Body of pancreas (tissue), 4 donors: ENCODE measurements around the gene SIGLEC11. TPM values are rescaled to one million over a fixed set of nuclear protein-coding genes. Genes with fewer than 3 reads are reported as not detected.

Experiments used
- ATAC-seq: fragments of 150-250 bp; one replicate; pipeline ENCODE4 v1.9.1; 2016
- DNase-seq, 4 donors: peaks; one replicate each; pipeline ENCODE4 v3.0.0-alpha.2; 2019
- H3K27ac ChIP-seq, 4 donors: fragments of 200-600 bp; sonication (generic); 1 replicate in 3 of 4; 2 replicates in 1 of 4; pipeline versions ENCODE4 v1.5.1 to v1.6.1; 2016 to 2019; ENCODE audit warnings: mild to moderate bottlenecking in 1 of 4, mixed read lengths in 1 of 4, moderate library complexity in 1 of 4
- H3K27me3 ChIP-seq, 2 donors: fragments of 200-600 bp; sonication (generic); one replicate each; pipeline ENCODE4 v1.6.0; 2016; ENCODE audit warnings: mild to moderate bottlenecking in 1 of 2
- H3K36me3 ChIP-seq, 2 donors: fragments of 200-600 bp; sonication (generic); replicated peaks in 1 of 2; 2 replicates each; pipeline ENCODE4 v1.5.1; 2016; ENCODE audit warnings: low read depth in 2 of 2; ENCODE audit not compliant: insufficient read depth in 1 of 2
- H3K4me1 ChIP-seq: fragments of 200-600 bp; sonication (generic); one replicate; pipeline ENCODE4 v1.6.0; 2016
- H3K4me3 ChIP-seq, 2 donors: fragments of 200-600 bp; sonication (generic); 1 replicate in 1 of 2; 2 replicates in 1 of 2; pipeline ENCODE4 v1.5.1; 2016 to 2019
- H3K9me3 ChIP-seq, 3 donors: fragments of 200-600 bp; sonication (generic); 1 replicate in 2 of 3; 2 replicates in 1 of 3; pipeline ENCODE4 v1.5.1; 2016
- CTCF ChIP-seq, 7 experiments: fragments of 450-650 bp in 4 of 7; fragments of 200-600 bp in 3 of 7; sonication (generic) in 3 of 7; IDR thresholded peaks; one replicate each; pipeline ENCODE4 v1.5.1; 2016 to 2019; ENCODE audit warnings: antibody characterized with exemption in 7 of 7
- POLR2A ChIP-seq, 3 donors: fragments of 450-650 bp; IDR thresholded peaks; one replicate each; pipeline ENCODE4 v1.6.1; 2016; ENCODE audit warnings: antibody characterized with exemption in 3 of 3, mild to moderate bottlenecking in 2 of 3
- WGBS, 2 donors: methylation state at CpG; one replicate each; pipeline ENCODE4 v1.1.5; 2017; 5-methylcytosine and 5-hydroxymethylcytosine counted together
- intact Hi-C: fragments of 100-400 bp; cut with DNase I; formaldehyde crosslinking; loops from one replicate; pipeline ENCODE4 v1.15.1; 2023
- total RNA-seq, 2 donors: library from RNA; depleted of rRNA; stranded (reverse); fragments of >200 nt; gene quantifications; one replicate each; pipeline ENCODE4 v1.1.0, GENCODE V29; 2016

Gene SIGLEC11
- total RNA-seq, 2 donors from 2014 or later: 1.3 to 12.5 TPM

GRCh38 chr19:49910179-49910578, 50.8 kb downstream of the SIGLEC11 start:
- no peak overlapping the region for H3K4me3 ChIP-seq
- 83% methylated on average over 5 of the region's 5 CpGs; no CpG with 5 or more reads in 1 of the 2 donors for WGBS, 2 donors
- H3K4me1 ChIP-seq: no peaks in the 10 kb centered on the region
- ATAC-seq: no peak
- intact Hi-C loops: no loop called here
- TF ChIP-seq POLR2A (IDR thresholded peaks at IDR 0.05): no peak
- TF ChIP-seq CTCF (IDR thresholded peaks at IDR 0.05): no peak
- no peak for DNase-seq
- no peaks in the 10 kb centered on the region for H3K27me3 ChIP-seq
- peaks cover 0 to 6% of the 10 kb centered on the region in 2 donors for H3K36me3 ChIP-seq
- H3K27ac ChIP-seq: no peak overlapping the region
- H3K9me3 ChIP-seq: no peaks in the 10 kb centered on the region

- ATAC-seq: no peak
Measured at GRCh38 chr19:49908480-49909420, 52.2 kb downstream of the SIGLEC11 start.

GRCh38 chr19:49907745-49908446, 53.1 kb downstream of the SIGLEC11 start:
- intact Hi-C loops: no loop called here
- Histone ChIP-seq H3K27me3 (no peaks in the 10 kb centered on the region), H3K4me1 (no peaks in the 10 kb centered on the region), H3K27ac (no peak overlapping the region), H3K36me3 (peaks cover 0 to 6% of the 10 kb centered on the region in 2 donors), H3K4me3 (no peak overlapping the region), H3K9me3 (no peaks in the 10 kb centered on the region)
- no peak for TF ChIP-seq POLR2A (IDR thresholded peaks at IDR 0.05)
- TF ChIP-seq CTCF (IDR thresholded peaks at IDR 0.05): no peak
- WGBS, 2 donors: 93% methylated on average over 8 to 23 of the region's 23 CpGs
- DNase-seq (no peak), ATAC-seq (no peak)

More at GRCh38 chr19:49908480-49909420, 52.2 kb downstream of the SIGLEC11 start:
- DNase-seq: no peak
- no peak for TF ChIP-seq CTCF (IDR thresholded peaks at IDR 0.05)
- no peak for TF ChIP-seq POLR2A (IDR thresholded peaks at IDR 0.05)
- peaks cover 0 to 6% of the 10 kb centered on the region in 2 donors for H3K36me3 ChIP-seq
- H3K4me1 ChIP-seq: no peaks in the 10 kb centered on the region
- intact Hi-C loops: no loop called here
- no peak overlapping the region for H3K4me3 ChIP-seq
- no peaks in the 10 kb centered on the region for H3K9me3 ChIP-seq
- WGBS, 2 donors: 94 to 95% methylated on average over 27 to 37 of the region's 37 CpGs
- H3K27me3 ChIP-seq: no peaks in the 10 kb centered on the region
- no peak overlapping the region for H3K27ac ChIP-seq

- Histone ChIP-seq H3K27me3 (no peaks in the 10 kb centered on the region), H3K4me1 (no peaks in the 10 kb centered on the region), H3K27ac (no peak overlapping the region), H3K4me3 (no peak overlapping the region), H3K9me3 (no peaks in the 10 kb centered on the region), H3K36me3 (peaks cover 0 to 6% of the 10 kb centered on the region in 2 donors)
- no peak for TF ChIP-seq POLR2A (IDR thresholded peaks at IDR 0.05)
- TF ChIP-seq CTCF (IDR thresholded peaks at IDR 0.05): no peak
- ATAC-seq (no peak), DNase-seq (no peak)
- WGBS, 2 donors: 88 to 90% methylated on average over 15 to 16 of the region's 16 CpGs
- intact Hi-C loops: no loop called here
Measured at GRCh38 chr19:49906879-49907564, 54.0 kb downstream of the SIGLEC11 start.
